Lower lobe of right lung (tissue), 2 donors: ENCODE measurements around the gene FGF5. TPM values are rescaled to one million over a fixed set of nuclear protein-coding genes. Genes with fewer than 3 reads are reported as not detected.

Experiments
- ATAC-seq, 2 donors: fragments of 200-7000 bp; cut with Tn5 transposase; one replicate each; pipeline ENCODE4 v1.9.1; 2020 to 2022; ENCODE audit warnings: mild to moderate bottlenecking in 2 of 2, moderate library complexity in 2 of 2
- DNase-seq: peaks from one replicate; pipeline ENCODE4 v3.0.0-alpha.2; 2020
- H3K27ac ChIP-seq: fragments of 200-600 bp; one replicate; pipeline ENCODE4 v1.8.0; 2022
- H3K27me3 ChIP-seq: fragments of 200-600 bp; one replicate; pipeline ENCODE4 v1.8.0; 2022; ENCODE audit warnings: low read depth
- H3K36me3 ChIP-seq: fragments of 200-600 bp; one replicate; pipeline ENCODE4 v1.8.0; 2022; ENCODE audit warnings: mild to moderate bottlenecking
- H3K4me1 ChIP-seq: fragments of 200-600 bp; one replicate; pipeline ENCODE4 v1.8.0; 2022
- H3K4me3 ChIP-seq: fragments of 200-600 bp; one replicate; pipeline ENCODE4 v1.8.0; 2022; ENCODE audit warnings: mild to moderate bottlenecking
- H3K9me3 ChIP-seq: fragments of 200-600 bp; one replicate; pipeline ENCODE4 v1.8.0; 2022
- intact Hi-C: fragments of 100-400 bp; cut with DNase I; formaldehyde crosslinking; loops from one replicate; pipeline ENCODE4 v1.11.0; 2022
- total RNA-seq: library from RNA; stranded (reverse); fragmentation: NEBNext Ultra II Directional; extraction: Animal tissue kit (Norgen Biotek cat#: 25700); gene quantifications from one replicate; pipeline ENCODE4 v1.2.1, GENCODE V29; 2021
- TF ChIP-seq, protein P1 (sequence below): fragments of 200-600 bp; IDR thresholded peaks from one replicate; pipeline ENCODE4 v1.8.0; 2022; ENCODE audit warnings: antibody characterized with exemption, mild to moderate bottlenecking
- donor health status: DM: no; HTN: yes; CAD: no; lungs with severe emphysema.

Gene FGF5
- total RNA-seq, 1 donor from 2014 or later, result not detected

DNA sequence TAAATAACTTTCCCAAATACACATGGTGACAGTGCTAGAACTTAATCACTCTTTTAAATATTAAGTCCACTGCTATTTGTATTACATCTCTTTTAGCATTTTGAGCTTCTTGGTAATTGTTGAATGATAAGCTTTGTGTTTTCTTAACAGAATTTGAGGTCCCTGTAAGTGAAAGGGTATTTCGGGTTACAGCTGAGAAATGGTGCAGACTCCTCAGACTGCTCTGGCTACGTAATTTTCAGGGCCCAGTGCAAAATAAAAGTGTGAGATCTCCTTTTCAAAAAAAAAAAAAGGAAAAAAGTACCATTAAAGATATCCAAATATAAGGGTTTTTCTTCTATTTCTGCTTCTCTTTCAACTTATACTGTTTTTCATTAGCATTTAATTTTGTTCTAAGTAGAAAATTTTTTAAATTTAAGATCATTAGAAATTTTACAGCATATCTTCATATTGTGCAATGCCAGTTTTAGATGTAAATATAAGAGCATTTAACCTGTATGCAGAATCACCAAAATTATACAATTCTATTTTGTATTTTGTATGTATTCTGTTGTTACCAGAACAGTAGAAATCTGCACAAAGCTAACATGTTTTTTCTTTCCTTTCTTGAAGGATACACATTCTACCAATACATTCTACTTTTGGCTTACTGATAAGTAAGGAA, 33.6 kb upstream of the FGF5 start:
- TF ChIP-seq, protein P1, sequence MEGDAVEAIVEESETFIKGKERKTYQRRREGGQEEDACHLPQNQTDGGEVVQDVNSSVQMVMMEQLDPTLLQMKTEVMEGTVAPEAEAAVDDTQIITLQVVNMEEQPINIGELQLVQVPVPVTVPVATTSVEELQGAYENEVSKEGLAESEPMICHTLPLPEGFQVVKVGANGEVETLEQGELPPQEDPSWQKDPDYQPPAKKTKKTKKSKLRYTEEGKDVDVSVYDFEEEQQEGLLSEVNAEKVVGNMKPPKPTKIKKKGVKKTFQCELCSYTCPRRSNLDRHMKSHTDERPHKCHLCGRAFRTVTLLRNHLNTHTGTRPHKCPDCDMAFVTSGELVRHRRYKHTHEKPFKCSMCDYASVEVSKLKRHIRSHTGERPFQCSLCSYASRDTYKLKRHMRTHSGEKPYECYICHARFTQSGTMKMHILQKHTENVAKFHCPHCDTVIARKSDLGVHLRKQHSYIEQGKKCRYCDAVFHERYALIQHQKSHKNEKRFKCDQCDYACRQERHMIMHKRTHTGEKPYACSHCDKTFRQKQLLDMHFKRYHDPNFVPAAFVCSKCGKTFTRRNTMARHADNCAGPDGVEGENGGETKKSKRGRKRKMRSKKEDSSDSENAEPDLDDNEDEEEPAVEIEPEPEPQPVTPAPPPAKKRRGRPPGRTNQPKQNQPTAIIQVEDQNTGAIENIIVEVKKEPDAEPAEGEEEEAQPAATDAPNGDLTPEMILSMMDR, result no peak
- no peak overlapping the region for H3K4me3 ChIP-seq
- no peak for ATAC-seq
- H3K27ac ChIP-seq, result no peak overlapping the region
- intact Hi-C loops, result no loop called here
- H3K36me3 ChIP-seq, result no peaks in the 10 kb centered on the region
- no peaks in the 10 kb centered on the region for H3K4me1 ChIP-seq
- peaks cover 8% of the 10 kb centered on the region for H3K27me3 ChIP-seq
- no peak for DNase-seq
- H3K9me3 ChIP-seq, result no peaks in the 10 kb centered on the region

DNA sequence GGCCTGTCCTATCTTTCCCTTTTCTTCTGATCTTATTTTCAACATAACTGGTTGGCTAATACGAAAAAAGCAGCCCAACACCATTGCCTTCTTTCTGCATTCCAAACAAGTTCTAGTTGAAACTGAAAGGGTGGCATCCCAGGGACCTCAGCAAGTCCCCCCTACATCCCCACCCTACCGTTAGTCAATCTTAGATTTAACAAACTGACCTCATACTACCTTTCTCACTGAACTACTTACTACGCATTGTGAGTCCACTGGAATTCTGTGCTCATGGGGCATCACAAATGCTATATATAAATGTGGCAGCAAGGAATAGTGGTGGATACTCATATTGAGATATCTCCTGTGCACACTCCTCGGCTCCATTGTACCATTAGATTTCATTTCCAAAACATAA, 33.1 kb upstream of the FGF5 start:
- intact Hi-C loops, result no loop called here
- H3K27me3 ChIP-seq, result peaks cover 8% of the 10 kb centered on the region
- TF ChIP-seq, protein P1, result no peak
- ATAC-seq (no peak), DNase-seq (no peak)
- no peak overlapping the region for H3K27ac ChIP-seq
- H3K4me1 ChIP-seq, result no peaks in the 10 kb centered on the region
- H3K36me3 ChIP-seq, result no peaks in the 10 kb centered on the region
- H3K4me3 ChIP-seq, result no peak overlapping the region
- no peaks in the 10 kb centered on the region for H3K9me3 ChIP-seq

DNA sequence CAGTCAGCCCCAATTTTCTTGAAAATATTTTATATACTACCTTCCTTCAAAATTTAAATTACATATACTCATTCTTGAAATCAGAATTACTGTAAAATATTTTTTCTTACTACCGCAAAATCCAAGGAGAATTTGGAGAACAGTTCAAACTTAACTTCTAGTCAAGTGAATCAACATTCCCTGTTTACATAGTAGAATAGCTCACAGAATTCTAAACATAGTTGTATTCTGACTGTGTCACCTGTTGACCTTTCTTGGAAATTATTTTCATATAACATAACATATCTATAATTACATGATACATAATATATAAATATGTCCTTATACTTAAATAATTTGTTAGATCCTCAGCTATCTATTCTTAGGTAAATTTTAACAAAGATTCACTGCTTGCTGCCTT, 31.0 kb upstream of the FGF5 start:
- TF ChIP-seq, protein P1, result no peak
- ATAC-seq, result no peak
- intact Hi-C loops, result no loop called here

DNA sequence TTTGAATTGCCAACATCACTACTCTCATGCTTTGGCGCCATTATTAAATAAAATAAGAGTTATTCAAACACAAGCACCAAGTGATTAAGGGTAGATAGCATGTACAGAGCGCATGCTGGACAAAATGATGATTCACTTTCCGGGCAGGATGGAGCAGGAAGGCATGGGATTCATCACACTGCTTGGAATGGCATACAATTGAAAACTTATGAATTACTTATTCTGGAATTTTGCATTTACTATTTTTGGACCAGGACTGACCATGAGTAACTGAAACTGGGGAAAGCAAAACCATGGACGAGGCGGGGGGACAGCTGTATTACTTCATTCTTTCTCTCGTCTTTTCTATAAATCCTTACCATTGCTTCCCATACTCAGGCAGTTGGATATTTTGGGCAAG, 28.5 kb upstream of the FGF5 start:
- no peak for ATAC-seq

More for the DNA sequence above, 31.0 kb upstream of the FGF5 start:
- no peak overlapping the region for H3K4me3 ChIP-seq
- no peaks in the 10 kb centered on the region for H3K4me1 ChIP-seq
- peaks cover 8% of the 10 kb centered on the region for H3K27me3 ChIP-seq
- DNase-seq, result no peak
- no peak overlapping the region for H3K27ac ChIP-seq
- H3K36me3 ChIP-seq, result no peaks in the 10 kb centered on the region
- no peaks in the 10 kb centered on the region for H3K9me3 ChIP-seq

DNA sequence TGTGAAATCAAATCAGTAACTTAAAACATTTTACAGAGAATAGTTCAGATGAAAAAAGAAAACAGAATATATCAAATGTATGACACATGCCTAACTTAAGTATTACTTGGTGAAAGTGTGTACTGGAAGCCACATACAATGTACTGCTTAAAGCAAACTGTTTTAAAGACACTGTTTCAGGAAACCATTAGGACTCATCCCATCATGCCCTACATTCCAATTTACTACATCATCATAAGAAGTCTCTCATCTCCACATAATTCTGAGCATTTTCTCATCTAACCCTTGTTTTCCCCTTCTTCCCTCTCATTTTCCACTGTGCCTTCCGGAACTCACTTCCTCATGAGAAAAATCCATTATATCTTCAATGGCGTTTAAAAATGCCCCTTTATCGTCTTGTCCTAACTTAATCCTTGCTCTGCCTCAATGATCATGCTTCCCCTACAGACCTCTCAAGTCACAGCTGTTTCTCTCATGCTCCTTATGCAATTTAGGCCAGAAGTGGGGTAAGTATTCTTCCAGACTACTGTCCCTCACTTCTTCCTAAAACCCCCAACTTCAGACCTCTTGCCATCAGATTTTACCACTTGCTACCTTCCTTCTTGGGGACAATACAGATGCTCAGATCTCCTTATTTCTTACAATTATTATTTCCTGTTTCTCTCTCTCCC, 26.8 kb upstream of the FGF5 start:
- no peaks in the 10 kb centered on the region for H3K36me3 ChIP-seq
- H3K4me3 ChIP-seq, result no peak overlapping the region
- intact Hi-C loops, result no loop called here
- H3K27ac ChIP-seq, result no peak overlapping the region
- peaks cover 8% of the 10 kb centered on the region for H3K27me3 ChIP-seq
- H3K4me1 ChIP-seq, result no peaks in the 10 kb centered on the region
- no peaks in the 10 kb centered on the region for H3K9me3 ChIP-seq
- ATAC-seq (no peak), DNase-seq (no peak)
- TF ChIP-seq, protein P1, result no peak

More for the DNA sequence above, 28.5 kb upstream of the FGF5 start:
- no peak overlapping the region for H3K4me3 ChIP-seq
- H3K27ac ChIP-seq, result no peak overlapping the region
- no peak for DNase-seq
- intact Hi-C loops, result no loop called here
- no peaks in the 10 kb centered on the region for H3K36me3 ChIP-seq
- peaks cover 8% of the 10 kb centered on the region for H3K27me3 ChIP-seq
- H3K9me3 ChIP-seq, result no peaks in the 10 kb centered on the region
- H3K4me1 ChIP-seq, result no peaks in the 10 kb centered on the region
- TF ChIP-seq, protein P1, result no peak
